ENCODE measurements around the gene A1CF. TPM values are rescaled to one million over a fixed set of nuclear protein-coding genes. Genes with fewer than 3 reads are reported as not detected.

A1CF gene
- total and polyA plus RNA-seq, 2 experiments from 2014 or later: 0.05 TPM; not detected in 1

DNA sequence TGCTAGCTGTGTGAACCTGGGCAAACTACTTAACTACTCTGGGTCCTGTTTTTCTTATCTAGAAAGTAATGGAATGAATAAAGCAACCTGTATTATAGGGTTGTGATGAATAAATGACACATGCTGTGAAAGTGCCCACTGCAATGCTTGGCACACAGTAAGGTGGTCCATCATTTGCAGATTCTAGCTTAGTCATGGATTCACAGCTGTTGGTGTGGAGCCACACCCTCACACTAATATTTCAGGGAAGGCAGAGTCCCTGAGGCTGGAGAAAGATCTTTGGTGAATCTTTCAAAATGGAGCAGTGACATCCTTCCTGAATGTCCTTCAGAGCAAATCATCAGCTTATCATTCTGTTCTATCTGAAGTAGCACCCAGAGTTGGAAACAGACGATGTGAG is 60.6 kb downstream of the A1CF start (continued):
- TF ChIP-seq, protein P1, sequence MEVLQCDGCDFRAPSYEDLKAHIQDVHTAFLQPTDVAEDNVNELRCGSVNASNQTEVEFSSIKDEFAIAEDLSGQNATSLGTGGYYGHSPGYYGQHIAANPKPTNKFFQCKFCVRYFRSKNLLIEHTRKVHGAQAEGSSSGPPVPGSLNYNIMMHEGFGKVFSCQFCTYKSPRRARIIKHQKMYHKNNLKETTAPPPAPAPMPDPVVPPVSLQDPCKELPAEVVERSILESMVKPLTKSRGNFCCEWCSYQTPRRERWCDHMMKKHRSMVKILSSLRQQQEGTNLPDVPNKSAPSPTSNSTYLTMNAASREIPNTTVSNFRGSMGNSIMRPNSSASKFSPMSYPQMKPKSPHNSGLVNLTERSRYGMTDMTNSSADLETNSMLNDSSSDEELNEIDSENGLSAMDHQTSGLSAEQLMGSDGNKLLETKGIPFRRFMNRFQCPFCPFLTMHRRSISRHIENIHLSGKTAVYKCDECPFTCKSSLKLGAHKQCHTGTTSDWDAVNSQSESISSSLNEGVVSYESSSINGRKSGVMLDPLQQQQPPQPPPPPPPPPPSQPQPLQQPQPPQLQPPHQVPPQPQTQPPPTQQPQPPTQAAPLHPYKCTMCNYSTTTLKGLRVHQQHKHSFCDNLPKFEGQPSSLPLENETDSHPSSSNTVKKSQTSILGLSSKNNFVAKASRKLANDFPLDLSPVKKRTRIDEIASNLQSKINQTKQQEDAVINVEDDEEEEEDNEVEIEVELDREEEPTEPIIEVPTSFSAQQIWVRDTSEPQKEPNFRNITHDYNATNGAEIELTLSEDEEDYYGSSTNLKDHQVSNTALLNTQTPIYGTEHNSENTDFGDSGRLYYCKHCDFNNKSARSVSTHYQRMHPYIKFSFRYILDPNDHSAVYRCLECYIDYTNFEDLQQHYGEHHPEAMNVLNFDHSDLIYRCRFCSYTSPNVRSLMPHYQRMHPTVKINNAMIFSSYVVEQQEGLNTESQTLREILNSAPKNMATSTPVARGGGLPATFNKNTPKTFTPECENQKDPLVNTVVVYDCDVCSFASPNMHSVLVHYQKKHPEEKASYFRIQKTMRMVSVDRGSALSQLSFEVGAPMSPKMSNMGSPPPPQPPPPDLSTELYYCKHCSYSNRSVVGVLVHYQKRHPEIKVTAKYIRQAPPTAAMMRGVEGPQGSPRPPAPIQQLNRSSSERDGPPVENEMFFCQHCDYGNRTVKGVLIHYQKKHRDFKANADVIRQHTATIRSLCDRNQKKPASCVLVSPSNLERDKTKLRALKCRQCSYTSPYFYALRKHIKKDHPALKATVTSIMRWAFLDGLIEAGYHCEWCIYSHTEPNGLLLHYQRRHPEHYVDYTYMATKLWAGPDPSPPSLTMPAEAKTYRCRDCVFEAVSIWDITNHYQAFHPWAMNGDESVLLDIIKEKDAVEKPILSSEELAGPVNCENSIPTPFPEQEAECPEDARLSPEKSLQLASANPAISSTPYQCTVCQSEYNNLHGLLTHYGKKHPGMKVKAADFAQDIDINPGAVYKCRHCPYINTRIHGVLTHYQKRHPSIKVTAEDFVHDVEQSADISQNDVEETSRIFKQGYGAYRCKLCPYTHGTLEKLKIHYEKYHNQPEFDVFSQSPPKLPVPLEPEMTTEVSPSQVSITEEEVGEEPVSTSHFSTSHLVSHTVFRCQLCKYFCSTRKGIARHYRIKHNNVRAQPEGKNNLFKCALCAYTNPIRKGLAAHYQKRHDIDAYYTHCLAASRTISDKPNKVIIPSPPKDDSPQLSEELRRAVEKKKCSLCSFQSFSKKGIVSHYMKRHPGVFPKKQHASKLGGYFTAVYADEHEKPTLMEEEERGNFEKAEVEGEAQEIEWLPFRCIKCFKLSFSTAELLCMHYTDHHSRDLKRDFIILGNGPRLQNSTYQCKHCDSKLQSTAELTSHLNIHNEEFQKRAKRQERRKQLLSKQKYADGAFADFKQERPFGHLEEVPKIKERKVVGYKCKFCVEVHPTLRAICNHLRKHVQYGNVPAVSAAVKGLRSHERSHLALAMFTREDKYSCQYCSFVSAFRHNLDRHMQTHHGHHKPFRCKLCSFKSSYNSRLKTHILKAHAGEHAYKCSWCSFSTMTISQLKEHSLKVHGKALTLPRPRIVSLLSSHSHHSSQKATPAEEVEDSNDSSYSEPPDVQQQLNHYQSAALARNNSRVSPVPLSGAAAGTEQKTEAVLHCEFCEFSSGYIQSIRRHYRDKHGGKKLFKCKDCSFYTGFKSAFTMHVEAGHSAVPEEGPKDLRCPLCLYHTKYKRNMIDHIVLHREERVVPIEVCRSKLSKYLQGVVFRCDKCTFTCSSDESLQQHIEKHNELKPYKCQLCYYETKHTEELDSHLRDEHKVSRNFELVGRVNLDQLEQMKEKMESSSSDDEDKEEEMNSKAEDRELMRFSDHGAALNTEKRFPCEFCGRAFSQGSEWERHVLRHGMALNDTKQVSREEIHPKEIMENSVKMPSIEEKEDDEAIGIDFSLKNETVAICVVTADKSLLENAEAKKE (CRISPR knock-in tag; IDR thresholded peaks at IDR 0.05): no peak
- no peak for TF ChIP-seq POLR2AphosphoS5 (IDR thresholded peaks at IDR 0.05; ENCODE audit: low read depth)
- TF ChIP-seq ZNF114 (CRISPR knock-in tag; IDR thresholded peaks at IDR 0.05): no peak
- TF ChIP-seq EZH2 (IDR thresholded peaks at IDR 0.05; ENCODE audit: low read depth, unreplicated experiment): no peak

DNA sequence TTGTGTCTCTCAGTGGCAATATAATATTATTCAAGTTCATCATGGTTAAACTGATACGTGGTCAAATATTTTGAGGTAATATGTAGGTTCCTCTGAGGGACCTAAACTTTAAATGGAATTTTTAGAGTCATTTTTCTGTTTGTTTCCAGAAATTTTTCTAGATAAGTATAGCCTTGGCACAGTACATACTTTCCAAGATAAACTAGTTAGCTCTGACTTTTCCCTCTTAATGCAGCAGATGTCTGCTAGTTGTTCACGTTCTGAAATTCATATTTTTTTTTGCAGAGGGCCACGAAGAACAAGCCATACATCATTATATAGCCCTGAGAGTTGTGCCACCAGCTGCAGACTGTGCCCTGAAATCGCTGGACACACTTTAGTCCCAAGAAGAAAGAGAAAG is 61.6 kb downstream of the A1CF start:
- Histone ChIP-seq H3K79me2 (replicated peaks; ENCODE audit: insufficient read depth) (no peaks in the 10 kb centered on the region), H3K36me3 (ENCODE audit: insufficient read depth) (no peaks in the 10 kb centered on the region), H3K27ac (ENCODE audit: low read depth) (no peak overlapping the region), H2AFZ (no peak overlapping the region), H3K9me2 (ENCODE audit: insufficient read depth) (no peaks in the 10 kb centered on the region), H3K4me3 (no peak overlapping the region), H3K4me2 (no peak overlapping the region), H3K27me3 (ENCODE audit: insufficient read depth) (no peaks in the 10 kb centered on the region), H3F3A (replicated peaks; ENCODE audit: low read depth) (no peaks in the 10 kb centered on the region), H3K4me1 (ENCODE audit: insufficient read depth) (no peaks in the 10 kb centered on the region), H4K20me1 (replicated peaks; ENCODE audit: insufficient read depth) (no peaks in the 10 kb centered on the region)
- Mint-ChIP-seq H3K36me3 (ENCODE audit: low read depth) (no peaks in the 10 kb centered on the region), H3K27ac (no peak overlapping the region), H3K4me1 (no peaks in the 10 kb centered on the region), H3K4me3 (no peak overlapping the region), H3K27me3 (ENCODE audit: insufficient read depth, low read depth, poor library complexity) (no peaks in the 10 kb centered on the region), H3K9me3 (no peaks in the 10 kb centered on the region)
- ATAC-seq: no peak
- DNase-seq (ENCODE audit: low spot score): no peak
- TF ChIP-seq EZH2 (IDR thresholded peaks at IDR 0.05; ENCODE audit: low read depth, unreplicated experiment) (no peak), ZNF114 (CRISPR knock-in tag; IDR thresholded peaks at IDR 0.05) (no peak), EZH2phosphoT487 (IDR thresholded peaks at IDR 0.05; ENCODE audit: unreplicated experiment) (no peak)
- TF ChIP-seq, protein P2, sequence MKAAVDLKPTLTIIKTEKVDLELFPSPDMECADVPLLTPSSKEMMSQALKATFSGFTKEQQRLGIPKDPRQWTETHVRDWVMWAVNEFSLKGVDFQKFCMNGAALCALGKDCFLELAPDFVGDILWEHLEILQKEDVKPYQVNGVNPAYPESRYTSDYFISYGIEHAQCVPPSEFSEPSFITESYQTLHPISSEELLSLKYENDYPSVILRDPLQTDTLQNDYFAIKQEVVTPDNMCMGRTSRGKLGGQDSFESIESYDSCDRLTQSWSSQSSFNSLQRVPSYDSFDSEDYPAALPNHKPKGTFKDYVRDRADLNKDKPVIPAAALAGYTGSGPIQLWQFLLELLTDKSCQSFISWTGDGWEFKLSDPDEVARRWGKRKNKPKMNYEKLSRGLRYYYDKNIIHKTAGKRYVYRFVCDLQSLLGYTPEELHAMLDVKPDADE (IDR thresholded peaks at IDR 0.05): no peak
- TF ChIP-seq, protein P1 (CRISPR knock-in tag; IDR thresholded peaks at IDR 0.05): no peak
